NCI-H2196 (cell line): Measurements from ENCODE around the gene DAPK1.

Experiments used
- DNase-seq: peaks from one replicate; lab custom pipeline; 2025; ENCODE audit not compliant: unreplicated experiment; lab: John Stamatoyannopoulos, UW

Gene DAPK1

GRCh38 chr9:87516222-87516925 lies 18.7 kb downstream of the DAPK1 start:
- no peak for DNase-seq

GRCh38 chr9:87516926-87517290 lies 19.2 kb downstream of the DAPK1 start:
- no peak for DNase-seq

- no peak for DNase-seq
These were observed 20.1 kb downstream of the DAPK1 start for GRCh38 chr9:87517732-87518131.

GRCh38 chr9:87518702-87519335 lies 21.2 kb downstream of the DAPK1 start:
- DNase-seq, result no peak

- DNase-seq, result no peak
These were observed 21.8 kb downstream of the DAPK1 start for GRCh38 chr9:87519461-87519860.

GRCh38 chr9:87520172-87520683 lies 22.6 kb downstream of the DAPK1 start:
- no peak for DNase-seq

- DNase-seq, result no peak
These were observed 24.2 kb downstream of the DAPK1 start for GRCh38 chr9:87521834-87522233.

- no peak for DNase-seq
These were observed 26.4 kb downstream of the DAPK1 start for GRCh38 chr9:87524061-87524460.

GRCh38 chr9:87525546-87526303 lies 28.1 kb downstream of the DAPK1 start:
- no peak for DNase-seq

GRCh38 chr9:87527211-87527916 lies 29.7 kb downstream of the DAPK1 start:
- no peak for DNase-seq

- DNase-seq, result no peak
These were observed 31.3 kb downstream of the DAPK1 start for GRCh38 chr9:87528969-87529368.

GRCh38 chr9:87529671-87530070 lies 32.0 kb downstream of the DAPK1 start:
- no peak for DNase-seq

- DNase-seq, result no peak
These were observed 33.0 kb downstream of the DAPK1 start for GRCh38 chr9:87530716-87531115.

- DNase-seq, result no peak
These were observed 34.0 kb downstream of the DAPK1 start for GRCh38 chr9:87531370-87532295.

GRCh38 chr9:87533271-87533670 lies 35.6 kb downstream of the DAPK1 start:
- no peak for DNase-seq

- no peak for DNase-seq
These were observed 36.4 kb downstream of the DAPK1 start for GRCh38 chr9:87534036-87534435.

- no peak for DNase-seq
These were observed 37.3 kb downstream of the DAPK1 start for GRCh38 chr9:87534957-87535356.

GRCh38 chr9:87535817-87536539 lies 38.3 kb downstream of the DAPK1 start:
- DNase-seq, result no peak

GRCh38 chr9:87537625-87538024 lies 40.0 kb downstream of the DAPK1 start:
- no peak for DNase-seq
